HG02798 (cell line): ENCODE results near the gene SNX25.
"Not testable (repeated sequence)": the region's sequence is repeated elsewhere in the genome, so short reads cannot be mapped to it uniquely, and the experiment has no call there.

Experiments
- ATAC-seq: cut with Tn5 transposase; IDR thresholded peaks from one replicate; pipeline ENCODE4 v1.9.1; 2021; ENCODE audit warnings: mild to moderate bottlenecking; ENCODE audit not compliant: unreplicated experiment, poor library complexity

The SNX25 gene

GRCh38 chr4:185204238-185204910 lies 5.0 kb upstream of the SNX25 start:
- no peak for ATAC-seq

- ATAC-seq: not testable (repeated sequence)
These were observed 4.3 kb upstream of the SNX25 start for GRCh38 chr4:185205073-185205472.

GRCh38 chr4:185205697-185206342 lies 3.6 kb upstream of the SNX25 start:
- no peak for ATAC-seq

- ATAC-seq: no peak
These were observed 1.9 kb upstream of the SNX25 start for GRCh38 chr4:185207466-185207865.

GRCh38 chr4:185209852-185210101 lies 379 bp downstream of the SNX25 start:
- peak; percentile 27 for ATAC-seq

- peak; percentile 20 for ATAC-seq
These were observed 944 bp downstream of the SNX25 start for GRCh38 chr4:185210102-185210981.

- no peak for ATAC-seq
These were observed 1.6 kb downstream of the SNX25 start for GRCh38 chr4:185211035-185211434.

GRCh38 chr4:185211641-185212040 lies 2.2 kb downstream of the SNX25 start:
- no peak for ATAC-seq

- no peak for ATAC-seq
These were observed 3.2 kb downstream of the SNX25 start for GRCh38 chr4:185212581-185212980.

GRCh38 chr4:185213877-185214276 lies 4.5 kb downstream of the SNX25 start:
- ATAC-seq: peak; percentile 29

GRCh38 chr4:185215261-185215660 lies 5.9 kb downstream of the SNX25 start:
- ATAC-seq: no peak

- ATAC-seq: no peak
These were observed 8.1 kb downstream of the SNX25 start for GRCh38 chr4:185217408-185217975.

- ATAC-seq: no peak
These were observed 8.9 kb downstream of the SNX25 start for GRCh38 chr4:185218312-185218711.

GRCh38 chr4:185219551-185220344 lies 10.3 kb downstream of the SNX25 start:
- ATAC-seq: peak; percentile 76

GRCh38 chr4:185221491-185221890 lies 12.1 kb downstream of the SNX25 start:
- ATAC-seq: no peak

GRCh38 chr4:185221912-185222311 lies 12.5 kb downstream of the SNX25 start:
- ATAC-seq: no peak

- ATAC-seq: no peak
These were observed 13.2 kb downstream of the SNX25 start for GRCh38 chr4:185222598-185222997.

GRCh38 chr4:185224597-185224996 lies 15.2 kb downstream of the SNX25 start:
- no peak for ATAC-seq

GRCh38 chr4:185225940-185226339 lies 16.5 kb downstream of the SNX25 start:
- ATAC-seq: no peak

- no peak for ATAC-seq
These were observed 17.7 kb downstream of the SNX25 start for GRCh38 chr4:185227131-185227551.
